ENCODE measurements around the gene ANXA10. TPM values are rescaled to one million over a fixed set of nuclear protein-coding genes. Genes with fewer than 3 reads are reported as not detected.

ANXA10 gene
- polyA plus RNA-seq, 2 donors, result 0.02 to 0.51 TPM

GRCh38 chr4:168151327-168151726, 59.0 kb downstream of the ANXA10 start:
- H3K36me3 ChIP-seq (ENCODE audit: control insufficient read depth in 2 of 2, insufficient read depth in 2 of 2, low read length in 1 of 2), result no peaks in the 10 kb centered on the region
- WGBS, 2 donors, result 78 to 86% methylated on average over 3 of the region's 3 CpGs

DNA sequence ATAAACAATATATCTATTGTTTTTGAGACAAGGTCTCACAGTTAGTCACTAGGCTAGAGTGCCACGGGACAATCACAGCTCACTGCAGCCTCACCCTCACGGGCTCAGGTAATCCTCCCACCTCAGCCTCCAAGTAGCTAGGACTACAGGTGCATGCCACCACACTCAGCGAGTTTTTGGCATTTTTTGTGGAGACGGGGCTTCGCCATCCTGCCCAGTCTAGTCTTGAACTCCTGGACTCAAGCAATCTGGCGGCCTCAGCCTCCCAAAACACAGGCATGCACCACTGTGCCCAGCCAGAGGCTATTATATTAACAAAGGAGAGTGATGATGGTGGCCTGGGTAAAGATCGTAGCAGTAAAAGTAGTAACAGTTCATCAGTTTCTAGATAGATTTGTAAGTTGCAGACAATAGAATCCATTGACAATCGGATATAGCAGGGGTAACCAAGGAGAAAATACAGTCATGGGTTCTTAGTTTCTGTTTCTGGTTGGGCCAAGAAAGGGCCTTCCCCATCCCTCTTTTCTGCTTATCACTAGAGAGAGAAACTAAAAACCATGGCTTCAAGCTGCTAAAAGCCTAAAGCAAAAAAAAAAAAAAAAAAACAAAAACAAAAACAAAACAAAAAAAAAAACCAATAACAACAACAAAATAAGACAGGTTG, 60.6 kb downstream of the ANXA10 start:
- H3K27me3 ChIP-seq (ENCODE audit: control insufficient read depth in 1 of 2, insufficient read depth in 2 of 2, low read length in 2 of 2), result no peaks in the 10 kb centered on the region
- no peak overlapping the region for H3K4me3 ChIP-seq (ENCODE audit: low read depth in 1 of 2, low read length in 2 of 2)
- H3K27ac ChIP-seq (ENCODE audit: low read depth in 2 of 2, low read length in 1 of 2), result no peak overlapping the region
- no peaks in the 10 kb centered on the region for H3K9me3 ChIP-seq (ENCODE audit: control insufficient read depth in 2 of 2, insufficient read depth in 1 of 2, low read depth in 1 of 2, low read length in 1 of 2)
- no peaks in the 10 kb centered on the region for H3K4me1 ChIP-seq (ENCODE audit: control insufficient read depth in 2 of 2, insufficient read depth in 2 of 2, low read length in 1 of 2)
- 81 to 91% methylated on average over 8 of the region's 8 CpGs for WGBS, 2 donors
- H3K36me3 ChIP-seq (ENCODE audit: control insufficient read depth in 2 of 2, insufficient read depth in 2 of 2, low read length in 1 of 2), result no peaks in the 10 kb centered on the region

More at GRCh38 chr4:168151327-168151726, 59.0 kb downstream of the ANXA10 start:
- no peaks in the 10 kb centered on the region for H3K9me3 ChIP-seq (ENCODE audit: control insufficient read depth in 2 of 2, insufficient read depth in 1 of 2, low read depth in 1 of 2, low read length in 1 of 2)
- H3K4me3 ChIP-seq (ENCODE audit: low read depth in 1 of 2, low read length in 2 of 2), result no peak overlapping the region
- H3K27ac ChIP-seq (ENCODE audit: low read depth in 2 of 2, low read length in 1 of 2), result no peak overlapping the region
- no peaks in the 10 kb centered on the region for H3K27me3 ChIP-seq (ENCODE audit: control insufficient read depth in 1 of 2, insufficient read depth in 2 of 2, low read length in 2 of 2)
- no peaks in the 10 kb centered on the region for H3K4me1 ChIP-seq (ENCODE audit: control insufficient read depth in 2 of 2, insufficient read depth in 2 of 2, low read length in 1 of 2)

- 1 to 3% methylated on average over 10 of the region's 10 CpGs for WGBS, 2 donors
- no peaks in the 10 kb centered on the region for H3K36me3 ChIP-seq (ENCODE audit: control insufficient read depth in 2 of 2, insufficient read depth in 2 of 2, low read length in 1 of 2)
- H3K27ac ChIP-seq (ENCODE audit: low read depth in 2 of 2, low read length in 1 of 2), result no peak overlapping the region
- no peaks in the 10 kb centered on the region for H3K9me3 ChIP-seq (ENCODE audit: control insufficient read depth in 2 of 2, insufficient read depth in 1 of 2, low read depth in 1 of 2, low read length in 1 of 2)
- peak overlapping the region in 1 of 2 donors; percentile 28 for H3K4me3 ChIP-seq (ENCODE audit: low read depth in 1 of 2, low read length in 2 of 2)
- no peaks in the 10 kb centered on the region for H3K4me1 ChIP-seq (ENCODE audit: control insufficient read depth in 2 of 2, insufficient read depth in 2 of 2, low read length in 1 of 2)
- H3K27me3 ChIP-seq (ENCODE audit: control insufficient read depth in 1 of 2, insufficient read depth in 2 of 2, low read length in 2 of 2), result no peaks in the 10 kb centered on the region
These were observed 61.5 kb downstream of the ANXA10 start for GRCh38 chr4:168153596-168154440.

DNA sequence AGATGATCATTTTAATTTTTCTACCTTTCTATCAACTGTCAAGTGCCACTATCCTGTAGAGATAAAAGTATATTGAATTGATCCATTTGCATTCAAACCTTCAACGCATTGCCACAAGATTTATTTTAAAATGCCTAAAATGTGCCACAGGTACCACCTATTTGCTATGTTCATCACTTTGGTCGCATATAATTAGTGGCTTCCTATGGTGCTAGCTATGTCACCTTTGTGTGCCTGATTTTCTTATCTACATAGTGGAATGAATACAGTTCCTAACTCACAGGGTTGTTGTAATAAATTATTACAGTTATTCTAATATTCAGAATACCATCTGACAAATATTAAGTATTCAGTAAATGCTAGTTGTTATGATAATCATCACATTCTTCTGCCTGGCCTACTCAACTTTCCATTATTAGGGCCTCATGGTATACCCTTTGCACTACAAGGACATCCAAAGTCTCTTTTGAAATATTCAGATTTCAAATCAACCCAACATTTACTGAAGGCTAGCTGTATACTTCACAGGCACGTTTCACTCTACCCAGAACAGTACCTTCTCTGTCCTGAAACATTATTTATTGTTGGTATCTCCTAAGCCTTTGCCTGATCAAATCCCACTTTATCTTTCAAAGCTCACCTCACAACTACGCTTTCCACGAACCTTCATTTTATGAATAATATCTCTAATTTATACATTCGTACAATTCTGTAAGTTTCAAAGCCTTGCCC, 62.4 kb downstream of the ANXA10 start:
- H3K4me1 ChIP-seq (ENCODE audit: control insufficient read depth in 2 of 2, insufficient read depth in 2 of 2, low read length in 1 of 2), result no peaks in the 10 kb centered on the region
- WGBS, 2 donors, result 78 to 81% methylated on average over 6 of the region's 6 CpGs

GRCh38 chr4:168162604-168163003, 70.3 kb downstream of the ANXA10 start:
- H3K27me3 ChIP-seq (ENCODE audit: control insufficient read depth in 1 of 2, insufficient read depth in 2 of 2, low read length in 2 of 2), result no peaks in the 10 kb centered on the region
- no peak overlapping the region for H3K4me3 ChIP-seq (ENCODE audit: low read depth in 1 of 2, low read length in 2 of 2)
- H3K4me1 ChIP-seq (ENCODE audit: control insufficient read depth in 2 of 2, insufficient read depth in 2 of 2, low read length in 1 of 2), result no peaks in the 10 kb centered on the region
- H3K9me3 ChIP-seq (ENCODE audit: control insufficient read depth in 2 of 2, insufficient read depth in 1 of 2, low read depth in 1 of 2, low read length in 1 of 2), result no peaks in the 10 kb centered on the region
- no peak overlapping the region for H3K27ac ChIP-seq (ENCODE audit: low read depth in 2 of 2, low read length in 1 of 2)
- H3K36me3 ChIP-seq (ENCODE audit: control insufficient read depth in 2 of 2, insufficient read depth in 2 of 2, low read length in 1 of 2), result no peaks in the 10 kb centered on the region

More for the DNA sequence above, 62.4 kb downstream of the ANXA10 start:
- Histone ChIP-seq H3K9me3 (ENCODE audit: control insufficient read depth in 2 of 2, insufficient read depth in 1 of 2, low read depth in 1 of 2, low read length in 1 of 2) (no peaks in the 10 kb centered on the region), H3K36me3 (ENCODE audit: control insufficient read depth in 2 of 2, insufficient read depth in 2 of 2, low read length in 1 of 2) (no peaks in the 10 kb centered on the region), H3K27ac (ENCODE audit: low read depth in 2 of 2, low read length in 1 of 2) (no peak overlapping the region), H3K27me3 (ENCODE audit: control insufficient read depth in 1 of 2, insufficient read depth in 2 of 2, low read length in 2 of 2) (no peaks in the 10 kb centered on the region), H3K4me3 (ENCODE audit: low read depth in 1 of 2, low read length in 2 of 2) (no peak overlapping the region)

- Histone ChIP-seq H3K4me1 (ENCODE audit: control insufficient read depth in 2 of 2, insufficient read depth in 2 of 2, low read length in 1 of 2) (no peaks in the 10 kb centered on the region), H3K27ac (ENCODE audit: low read depth in 2 of 2, low read length in 1 of 2) (no peak overlapping the region)
These were observed 70.8 kb downstream of the ANXA10 start for GRCh38 chr4:168163106-168163505.

GRCh38 chr4:168164045-168164444, 71.7 kb downstream of the ANXA10 start:
- Histone ChIP-seq H3K27me3 (ENCODE audit: control insufficient read depth in 1 of 2, insufficient read depth in 2 of 2, low read length in 2 of 2) (no peaks in the 10 kb centered on the region), H3K4me3 (ENCODE audit: low read depth in 1 of 2, low read length in 2 of 2) (no peak overlapping the region), H3K36me3 (ENCODE audit: control insufficient read depth in 2 of 2, insufficient read depth in 2 of 2, low read length in 1 of 2) (no peaks in the 10 kb centered on the region), H3K9me3 (ENCODE audit: control insufficient read depth in 2 of 2, insufficient read depth in 1 of 2, low read depth in 1 of 2, low read length in 1 of 2) (no peaks in the 10 kb centered on the region), H3K4me1 (ENCODE audit: control insufficient read depth in 2 of 2, insufficient read depth in 2 of 2, low read length in 1 of 2) (no peaks in the 10 kb centered on the region), H3K27ac (ENCODE audit: low read depth in 2 of 2, low read length in 1 of 2) (no peak overlapping the region)
- 89 to 95% methylated on average over 3 of the region's 3 CpGs for WGBS, 2 donors

More at GRCh38 chr4:168163106-168163505, 70.8 kb downstream of the ANXA10 start:
- H3K36me3 ChIP-seq (ENCODE audit: control insufficient read depth in 2 of 2, insufficient read depth in 2 of 2, low read length in 1 of 2), result no peaks in the 10 kb centered on the region
- H3K9me3 ChIP-seq (ENCODE audit: control insufficient read depth in 2 of 2, insufficient read depth in 1 of 2, low read depth in 1 of 2, low read length in 1 of 2), result no peaks in the 10 kb centered on the region
- no peaks in the 10 kb centered on the region for H3K27me3 ChIP-seq (ENCODE audit: control insufficient read depth in 1 of 2, insufficient read depth in 2 of 2, low read length in 2 of 2)
- no peak overlapping the region for H3K4me3 ChIP-seq (ENCODE audit: low read depth in 1 of 2, low read length in 2 of 2)
- WGBS, 2 donors, result 65 to 78% methylated on average over 2 of the region's 2 CpGs

GRCh38 chr4:168164915-168165548, 72.7 kb downstream of the ANXA10 start:
- WGBS, 2 donors, result 13 to 24% methylated on average over 1 of the region's 1 CpG

GRCh38 chr4:168167714-168168284, 75.5 kb downstream of the ANXA10 start:
- Histone ChIP-seq H3K27me3 (ENCODE audit: control insufficient read depth in 1 of 2, insufficient read depth in 2 of 2, low read length in 2 of 2) (no peaks in the 10 kb centered on the region), H3K36me3 (ENCODE audit: control insufficient read depth in 2 of 2, insufficient read depth in 2 of 2, low read length in 1 of 2) (no peaks in the 10 kb centered on the region), H3K4me1 (ENCODE audit: control insufficient read depth in 2 of 2, insufficient read depth in 2 of 2, low read length in 1 of 2) (no peaks in the 10 kb centered on the region), H3K4me3 (ENCODE audit: low read depth in 1 of 2, low read length in 2 of 2) (no peak overlapping the region), H3K9me3 (ENCODE audit: control insufficient read depth in 2 of 2, insufficient read depth in 1 of 2, low read depth in 1 of 2, low read length in 1 of 2) (no peaks in the 10 kb centered on the region), H3K27ac (ENCODE audit: low read depth in 2 of 2, low read length in 1 of 2) (no peak overlapping the region)
- WGBS, 2 donors, result 57 to 71% methylated on average over 6 of the region's 6 CpGs

More at GRCh38 chr4:168164915-168165548, 72.7 kb downstream of the ANXA10 start:
- Histone ChIP-seq H3K4me3 (ENCODE audit: low read depth in 1 of 2, low read length in 2 of 2) (no peak overlapping the region), H3K4me1 (ENCODE audit: control insufficient read depth in 2 of 2, insufficient read depth in 2 of 2, low read length in 1 of 2) (no peaks in the 10 kb centered on the region), H3K27me3 (ENCODE audit: control insufficient read depth in 1 of 2, insufficient read depth in 2 of 2, low read length in 2 of 2) (no peaks in the 10 kb centered on the region), H3K9me3 (ENCODE audit: control insufficient read depth in 2 of 2, insufficient read depth in 1 of 2, low read depth in 1 of 2, low read length in 1 of 2) (no peaks in the 10 kb centered on the region), H3K36me3 (ENCODE audit: control insufficient read depth in 2 of 2, insufficient read depth in 2 of 2, low read length in 1 of 2) (no peaks in the 10 kb centered on the region), H3K27ac (ENCODE audit: low read depth in 2 of 2, low read length in 1 of 2) (no peak overlapping the region)
